H1 (cell line): ENCODE measurements around the gene INPP5A. TPM values are rescaled to one million over a fixed set of nuclear protein-coding genes. Genes with fewer than 3 reads are reported as not detected.

Experiments
- CTCF ChIA-PET: fragments of 300-600 bp; sonication (Branson Sonifier 250); formaldehyde crosslinking; loops from one replicate; lab custom pipeline; 2021; ENCODE audit not compliant: partially characterized antibody; lab: Charles Lee
- POLR2A ChIA-PET: fragments of 300-600 bp; sonication (Branson Sonifier 250); formaldehyde crosslinking; loops from one replicate; lab custom pipeline; 2021; ENCODE audit warnings: inconsistent platforms; ENCODE audit not compliant: partially characterized antibody; lab: Charles Lee
- DNase-seq, 2 experiments: peaks; one replicate each; pipeline versions ENCODE4 v3.0.0 to v3.0.0-alpha.2; 2010 to 2022; ENCODE audit warnings: low spot score in 2 of 2, low read depth in 1 of 2, mixed read lengths in 1 of 2
- FAIRE-seq: peaks from 2 replicates; lab custom pipeline; 2011; peaks lifted over from hg19 to GRCh38; lab: Jason Lieb, UNC
- H2AFZ ChIP-seq: 2 replicates; pipeline ENCODE4 v1.8.1; 2012; ENCODE audit warnings: low read length, inconsistent platforms
- H2AK5ac ChIP-seq: 2 replicates; pipeline ENCODE4 v1.6.1; 2013; ENCODE audit warnings: low read depth, low read length
- H2BK120ac ChIP-seq: replicated peaks from 2 replicates; pipeline ENCODE3; 2013; ENCODE audit warnings: low read depth, low read length, inconsistent platforms
- H2BK12ac ChIP-seq: 2 replicates; pipeline ENCODE4 v1.6.1; 2013; ENCODE audit warnings: low read depth, low read length
- H2BK15ac ChIP-seq: 2 replicates; pipeline ENCODE4 v1.6.1; 2013; ENCODE audit warnings: low read length
- H2BK20ac ChIP-seq: 2 replicates; pipeline ENCODE4 v1.6.1; 2013; ENCODE audit warnings: low read length
- H2BK5ac ChIP-seq: 2 replicates; pipeline ENCODE4 v1.6.1; 2013; ENCODE audit warnings: low read depth, low read length
- H3K14ac ChIP-seq: 2 replicates; pipeline ENCODE4 v1.6.1; 2013; ENCODE audit warnings: inconsistent platforms; ENCODE audit not compliant: insufficient read length
- H3K18ac ChIP-seq: 2 replicates; pipeline ENCODE4 v1.6.1; 2013; ENCODE audit warnings: low read length; ENCODE audit errors: extremely low read depth
- H3K23ac ChIP-seq: 2 replicates; pipeline ENCODE4 v1.6.1; 2013; ENCODE audit warnings: inconsistent platforms; ENCODE audit not compliant: insufficient read length
- H3K23me2 ChIP-seq: 2 replicates; pipeline ENCODE4 v1.6.1; 2013; ENCODE audit warnings: low read depth, low read length
- H3K27ac ChIP-seq: 2 replicates; pipeline ENCODE4 v1.6.1; 2011; ENCODE audit warnings: low read depth, low read length, inconsistent platforms
- H3K27me3 ChIP-seq, 4 experiments: replicated peaks in 1 of 4; 1 replicate in 1 of 4; 2 replicates in 3 of 4; pipeline versions ENCODE4 v1.6.1 to v1.8.1; 2011 to 2013; ENCODE audit warnings: low read length in 3 of 4, mild to moderate bottlenecking in 3 of 4, inconsistent platforms in 2 of 4, mixed read lengths in 2 of 4, moderate library complexity in 1 of 4; ENCODE audit not compliant: control insufficient read depth in 3 of 4, insufficient read depth in 3 of 4; ENCODE audit errors: extremely low read depth in 1 of 4
- H3K36me3 ChIP-seq, 4 experiments: 2 replicates each; pipeline versions ENCODE4 v1.6.1 to v1.8.1; 2011 to 2013; ENCODE audit warnings: mild to moderate bottlenecking in 4 of 4, low read length in 3 of 4, moderate library complexity in 2 of 4, control low read depth in 1 of 4, inconsistent platforms in 1 of 4; ENCODE audit not compliant: insufficient read depth in 4 of 4, control insufficient read depth in 2 of 4
- H3K4ac ChIP-seq: replicated peaks from 2 replicates; pipeline ENCODE3; 2013; ENCODE audit warnings: low read length, low read depth, mixed read lengths, inconsistent platforms; ENCODE audit not compliant: insufficient read length
- H3K4me1 ChIP-seq, 4 experiments: replicated peaks in 1 of 4; 1 replicate in 1 of 4; 2 replicates in 3 of 4; pipeline versions ENCODE4 v1.6.1 to v1.8.1; 2011 to 2013; ENCODE audit warnings: low read length in 3 of 4, inconsistent platforms in 2 of 4, mixed read lengths in 1 of 4; ENCODE audit not compliant: insufficient read depth in 4 of 4, control insufficient read depth in 3 of 4
- H3K4me2 ChIP-seq, 2 experiments: 2 replicates each; pipeline versions ENCODE4 v1.6.1 to v1.8.1; 2011 to 2013; ENCODE audit warnings: low read depth in 2 of 2, low read length in 2 of 2, control low read depth in 1 of 2, inconsistent platforms in 1 of 2, mild to moderate bottlenecking in 1 of 2; ENCODE audit not compliant: insufficient read depth in 1 of 2
- H3K4me3 ChIP-seq, 4 experiments: fragments of 200-600, 300-600 bp in 1 of 4; sonication (generic), shearing (Covaris generic), sonication (Bioruptor Twin) in 1 of 4; 2 replicates each; pipeline versions ENCODE4 v1.5.1 to v1.8.1; 2011 to 2016; ENCODE audit warnings: low read length in 4 of 4, low read depth in 3 of 4, control low read depth in 2 of 4, inconsistent platforms in 2 of 4, mild to moderate bottlenecking in 2 of 4, mixed read lengths in 1 of 4, moderate library complexity in 1 of 4; ENCODE audit not compliant: insufficient read depth in 2 of 4; ENCODE audit errors: extremely low read depth in 1 of 4
- H3K56ac ChIP-seq: replicated peaks from 2 replicates; pipeline ENCODE3; 2013; ENCODE audit warnings: low read depth, mild to moderate bottlenecking, mixed read lengths, low read length, inconsistent platforms; ENCODE audit not compliant: insufficient read length
- H3K79me1 ChIP-seq: 2 replicates; pipeline ENCODE4 v1.6.1; 2013; ENCODE audit warnings: low read depth, low read length, control low read depth
- H3K79me2 ChIP-seq, 2 experiments: 2 replicates each; pipeline versions ENCODE4 v1.6.1 to v1.8.1; 2012 to 2013; ENCODE audit warnings: low read length in 2 of 2, mild to moderate bottlenecking in 2 of 2, inconsistent platforms in 1 of 2; ENCODE audit not compliant: insufficient read depth in 2 of 2, control insufficient read depth in 1 of 2
- H3K9ac ChIP-seq, 4 experiments: replicated peaks in 1 of 4; 1 replicate in 1 of 4; 2 replicates in 3 of 4; pipeline versions ENCODE4 v1.6.1 to v1.8.1; 2011 to 2013; ENCODE audit warnings: low read depth in 3 of 4, low read length in 3 of 4, control low read depth in 2 of 4, mild to moderate bottlenecking in 2 of 4, moderate library complexity in 2 of 4, inconsistent platforms in 1 of 4; ENCODE audit errors: extremely low read depth in 1 of 4
- H3K9me3 ChIP-seq, 2 experiments: 2 replicates each; pipeline versions ENCODE4 v1.6.1 to v1.8.1; 2012 to 2013; ENCODE audit warnings: mild to moderate bottlenecking in 2 of 2, moderate library complexity in 2 of 2, control low read depth in 1 of 2, inconsistent platforms in 1 of 2, low read depth in 1 of 2, low read length in 1 of 2, mixed read lengths in 1 of 2; ENCODE audit not compliant: insufficient read depth in 2 of 2
- H4K20me1 ChIP-seq, 2 experiments: replicated peaks in 1 of 2; 2 replicates each; pipeline versions ENCODE3 to v1.8.1; 2011 to 2013; ENCODE audit warnings: inconsistent platforms in 2 of 2, low read length in 2 of 2, mild to moderate bottlenecking in 1 of 2; ENCODE audit not compliant: insufficient read depth in 2 of 2, control insufficient read depth in 1 of 2
- H4K5ac ChIP-seq: 2 replicates; pipeline ENCODE4 v1.6.1; 2013; ENCODE audit warnings: low read length, low read depth, mixed read lengths, inconsistent platforms; ENCODE audit not compliant: insufficient read length
- H4K8ac ChIP-seq: 2 replicates; pipeline ENCODE4 v1.8.0; 2013; ENCODE audit warnings: mild to moderate bottlenecking, moderate library complexity, low read length, inconsistent platforms; ENCODE audit not compliant: insufficient read depth; ENCODE audit errors: extremely low read depth
- H4K91ac ChIP-seq: replicated peaks from 2 replicates; pipeline ENCODE3; 2013; ENCODE audit warnings: low read length, mixed read lengths, inconsistent platforms; ENCODE audit not compliant: insufficient read length
- NANOG ChIP-seq: IDR thresholded peaks from 2 replicates; pipeline ENCODE4 v1.6.1; 2011; ENCODE audit warnings: low read length, low read depth, mild to moderate bottlenecking, inconsistent platforms; ENCODE audit not compliant: insufficient read depth, poor library complexity, severe bottlenecking
- SIRT6 ChIP-seq: IDR thresholded peaks from one replicate; pipeline ENCODE4 v1.7.1; 2012; ENCODE audit warnings: low read length, inconsistent platforms
- TBP ChIP-seq: IDR thresholded peaks from 2 replicates; pipeline ENCODE4 v1.6.1; 2011; ENCODE audit warnings: low read depth, low read length, improper control_type of control experiment
- WGBS, 2 experiments: shearing (Covaris generic) in 1 of 2; methylation state at CpG; one replicate each; pipeline versions ENCODE4 v1.1.6 to v1.1.7; 2013 to 2015; ENCODE audit warnings: low lambda C conversion rate in 2 of 2, mixed read lengths in 2 of 2, inconsistent platforms in 1 of 2, low coverage in 1 of 2, missing lambda C conversion rate in 1 of 2; ENCODE audit not compliant: insufficient replicate concordance in 2 of 2, insufficient coverage in 1 of 2, insufficient read length in 1 of 2; ENCODE audit errors: extremely low coverage in 1 of 2, missing lambda C conversion rate in 1 of 2; 5-methylcytosine and 5-hydroxymethylcytosine counted together
- polyA plus RNA-seq, 7 experiments: library from polyadenylated mRNA; depleted of rRNA in 3 of 7; stranded (reverse) in 5 of 7; unstranded in 2 of 7; fragments of >200 nt in 5 of 7; fragments of 200-250 nt in 2 of 7; gene quantifications; 1 replicate in 5 of 7; 2 replicates in 1 of 7; 4 replicates in 1 of 7; pipeline versions ENCODE4 v1.2.1 to v1.2.3, GENCODE V29; 2011 to 2013; ENCODE audit warnings: missing spikeins in 2 of 7, mixed read lengths in 2 of 7
- total RNA-seq: library from RNA; stranded (reverse); fragmentation: NEBNext Ultra II Directional; extraction: Animal tissue kit (Norgen Biotek cat#: 25700); gene quantifications from 2 replicates; pipeline ENCODE4 v1.2.1, GENCODE V29; 2021

Gene INPP5A
- total and polyA plus RNA-seq, 2 of the 8 experiments (the other 6 are each of a cell fraction or from before 2014, with no cell fraction given), result 19.7 to 27.5 TPM

DNA sequence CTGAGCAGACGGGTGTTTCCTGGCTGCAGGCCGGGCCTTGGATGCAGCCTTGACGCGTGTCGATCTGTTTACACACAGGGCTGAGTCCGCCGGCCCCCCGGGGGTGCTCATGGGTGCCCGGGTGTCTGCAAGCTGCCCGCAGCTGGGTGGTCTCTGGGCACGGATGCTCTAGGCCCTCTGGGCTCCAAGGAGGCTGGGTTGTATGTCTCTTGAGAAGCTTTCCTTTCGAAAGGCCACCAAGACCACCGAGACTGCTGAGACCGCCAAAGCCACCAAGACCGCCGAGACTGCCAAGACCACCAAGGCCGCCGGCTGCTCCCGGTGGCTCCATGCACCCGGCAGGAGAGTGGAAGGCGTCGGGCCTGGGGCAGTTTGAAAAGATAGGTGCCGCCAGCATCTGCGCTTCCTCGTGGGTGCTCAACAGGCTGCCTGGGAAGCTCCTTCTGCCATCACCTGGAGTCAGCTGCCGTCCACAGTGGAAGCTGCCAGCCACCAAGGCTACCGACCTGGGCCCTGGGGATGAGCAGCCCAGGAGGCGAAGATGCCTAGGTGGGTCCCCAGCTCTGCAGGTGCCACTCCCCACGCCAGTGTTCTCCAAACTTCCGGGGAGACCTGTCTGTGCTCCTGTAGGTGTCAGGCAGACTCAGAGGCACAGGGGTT is 121.1 kb downstream of the INPP5A start:
- no peak overlapping the region for H3K18ac ChIP-seq
- no peak overlapping the region for H3K9ac ChIP-seq
- H4K8ac ChIP-seq, result no peak overlapping the region
- no peak overlapping the region for H3K4me2 ChIP-seq
- no peaks in the 10 kb centered on the region for H3K79me1 ChIP-seq
- H3K23me2 ChIP-seq, result peaks cover 1% of the 10 kb centered on the region; the same call in 1 of the 2 replicates
- no peaks in the 10 kb centered on the region; a peak in 1 of 7 replicates for H3K4me1 ChIP-seq
- no peak overlapping the region for H2AFZ ChIP-seq
- H3K27ac ChIP-seq, result no peak overlapping the region
- peaks cover 0 to 2% of the 10 kb centered on the region in 2 experiments for H4K20me1 ChIP-seq
- H2BK20ac ChIP-seq, result no peak overlapping the region
- no peaks in the 10 kb centered on the region for H3K79me2 ChIP-seq
- no peaks in the 10 kb centered on the region for H3K27me3 ChIP-seq
- no peak overlapping the region for H2AK5ac ChIP-seq
- TF ChIP-seq TBP (no peak), SIRT6 (no peak), NANOG (no peak)
- TF ChIP-seq, all 59 proteins: peak for 0
- H4K5ac ChIP-seq, result no peak overlapping the region
- DNase-seq (no peak), FAIRE-seq (no peak)
- H3K14ac ChIP-seq, result no peak overlapping the region
- no peaks in the 10 kb centered on the region; a peak in 1 of 8 replicates for H3K36me3 ChIP-seq
- H3K56ac ChIP-seq, result no peak overlapping the region
- no peak overlapping the region for H3K4ac ChIP-seq
- WGBS, 2 experiments, result 95% methylated on average over 19 of the region's 30 CpGs; no CpG with 5 or more reads in 1 of the 2 experiments
- no peak overlapping the region for H4K91ac ChIP-seq
- H2BK15ac ChIP-seq, result no peak overlapping the region
- H2BK120ac ChIP-seq, result no peak overlapping the region
- no peak overlapping the region for H3K23ac ChIP-seq
- no peak overlapping the region for H3K4me3 ChIP-seq
- no peak overlapping the region for H2BK12ac ChIP-seq
- POLR2A ChIA-PET, result interaction anchor here (0.9 kb wide), 1 partner anchor 23 kb away, joined by 3 read pairs; no protein-coding TSS in a partner anchor
- H3K9me3 ChIP-seq, result no peaks in the 10 kb centered on the region
- H2BK5ac ChIP-seq, result no peak overlapping the region
- CTCF ChIA-PET, result interaction anchor here (0.6 to 2.1 kb wide), 4 partner anchors 10 to 241 kb away, joined by 3 to 5 read pairs (median 4); no protein-coding TSS in a partner anchor
